Stimulated activated CD8-positive, alpha-beta memory T cell treated with anti-CD3 and anti-CD28 coated beads, Interleukin-12 subunit alpha, Interleukin-12 subunit beta, amount 100 ng/mL, for 24 hours (primary cell): Measurements from ENCODE around the gene CREBL2.
"Not testable (repeated sequence)": the region's sequence is repeated elsewhere in the genome, so short reads cannot be mapped to it uniquely, and the experiment has no call there.

ENCODE experiments used
- DNase-seq: peaks from one replicate; pipeline ENCODE4 v3.0.0-alpha.2; 2020; ENCODE audit errors: extremely low read depth

CREBL2 gene

DNA sequence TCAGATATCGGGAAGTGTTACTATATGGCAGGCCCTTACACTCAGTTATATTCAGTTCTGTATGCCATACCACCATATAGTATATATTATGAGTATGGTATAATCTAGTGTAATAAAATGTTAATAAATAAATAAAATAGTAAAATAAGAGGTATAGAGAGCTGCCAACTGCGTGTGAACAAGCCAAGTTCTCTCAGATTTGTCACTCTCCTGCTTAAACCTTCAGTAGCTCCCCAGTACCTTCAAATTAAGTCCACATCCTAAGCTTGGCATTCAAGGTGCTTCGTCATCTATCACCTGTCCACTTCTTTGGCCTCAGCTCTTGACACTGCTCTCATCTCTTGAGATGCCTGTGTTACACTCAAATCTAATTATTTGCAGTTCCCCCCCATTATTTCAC lies 12.8 kb upstream of the CREBL2 start:
- no peak for DNase-seq

DNA sequence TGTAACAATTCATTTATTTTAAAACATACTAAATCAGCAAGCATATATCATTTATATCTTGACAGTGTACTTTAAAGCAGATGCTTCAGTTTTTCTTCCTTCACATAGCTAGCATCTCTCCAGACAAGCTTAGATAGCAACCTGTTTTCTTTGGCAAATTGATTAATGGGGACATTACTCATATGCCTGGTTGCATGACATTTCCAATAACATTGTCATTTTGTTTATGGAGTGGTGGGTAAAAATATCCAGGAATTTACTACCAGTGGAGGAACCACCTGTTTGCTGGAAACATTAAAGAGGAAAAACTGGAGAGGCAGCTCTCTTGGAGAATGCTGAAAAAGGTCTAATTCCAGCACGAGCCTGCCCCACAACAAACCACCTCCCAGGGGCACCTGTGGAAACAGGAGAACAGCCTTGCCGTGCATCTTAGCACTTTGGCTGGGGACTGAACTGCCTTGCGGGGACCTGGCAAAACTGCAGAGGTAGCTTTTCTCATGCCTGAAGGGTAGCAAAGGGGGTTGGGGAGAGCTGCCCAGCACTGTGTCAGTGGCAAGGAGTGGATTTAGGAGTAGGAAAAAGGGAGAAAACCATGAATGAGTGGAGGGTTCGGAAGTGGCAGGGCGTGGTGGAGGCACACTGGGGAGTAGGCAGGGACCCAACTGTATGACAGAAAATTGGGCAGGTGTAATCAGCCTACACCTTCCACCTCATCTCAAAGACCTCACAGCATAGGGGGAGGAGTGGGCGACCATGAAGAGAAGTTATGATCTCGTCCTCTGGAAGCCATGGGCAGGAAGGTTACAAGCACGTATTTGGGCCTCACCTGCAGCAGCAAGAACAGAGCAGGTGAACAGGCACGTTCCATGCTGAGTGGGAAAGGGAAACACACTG lies 11.7 kb upstream of the CREBL2 start:
- no peak for DNase-seq

GRCh38 chr12:12600659-12601058 lies 11.0 kb upstream of the CREBL2 start:
- DNase-seq: no peak

GRCh38 chr12:12604740-12605139 lies 6.9 kb upstream of the CREBL2 start:
- DNase-seq: no peak

DNA sequence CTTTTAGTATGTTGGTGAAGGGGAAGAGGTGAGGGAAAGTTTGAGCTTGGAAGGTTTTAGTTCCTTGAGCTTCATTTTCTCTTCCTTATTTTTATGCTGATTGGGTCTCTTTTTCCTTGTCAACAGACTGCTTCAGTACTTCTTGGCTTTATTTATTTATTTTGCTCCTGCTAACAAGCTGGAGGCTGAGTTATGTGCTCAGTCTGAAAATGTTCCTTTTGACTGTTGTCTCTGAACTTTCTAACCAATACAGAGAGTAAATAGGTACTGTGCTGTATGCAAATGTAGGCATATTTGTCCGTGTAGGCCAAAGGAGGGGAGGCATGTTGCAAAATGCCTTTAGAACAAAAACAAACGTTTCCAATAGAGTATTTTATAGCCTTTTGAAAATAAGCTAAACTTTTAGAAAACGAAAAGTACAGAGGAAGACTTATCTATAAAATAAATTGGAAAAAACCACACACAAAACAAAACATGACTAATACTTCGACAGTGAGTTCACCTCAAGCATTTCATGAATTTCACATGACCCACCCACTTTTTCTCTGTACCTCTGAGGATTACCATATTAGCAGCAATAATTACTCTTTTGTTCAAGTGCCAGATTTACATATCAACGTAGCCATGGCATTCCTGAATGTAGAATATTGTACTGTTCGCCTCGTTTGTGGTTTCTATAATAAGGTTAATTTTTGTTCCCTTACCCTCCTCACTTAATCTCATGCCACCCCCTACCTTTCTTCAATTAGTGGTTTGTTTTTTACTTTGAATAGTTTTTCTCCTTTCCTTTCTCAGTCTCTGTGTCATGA lies 4.7 kb upstream of the CREBL2 start:
- no peak for DNase-seq

- DNase-seq: no peak
These were observed 3.1 kb upstream of the CREBL2 start for GRCh38 chr12:12608557-12608957.

- no peak for DNase-seq
These were observed 2.0 kb upstream of the CREBL2 start for GRCh38 chr12:12609692-12610091.

GRCh38 chr12:12610711-12611110 lies 965 bp upstream of the CREBL2 start:
- DNase-seq: no peak

DNA sequence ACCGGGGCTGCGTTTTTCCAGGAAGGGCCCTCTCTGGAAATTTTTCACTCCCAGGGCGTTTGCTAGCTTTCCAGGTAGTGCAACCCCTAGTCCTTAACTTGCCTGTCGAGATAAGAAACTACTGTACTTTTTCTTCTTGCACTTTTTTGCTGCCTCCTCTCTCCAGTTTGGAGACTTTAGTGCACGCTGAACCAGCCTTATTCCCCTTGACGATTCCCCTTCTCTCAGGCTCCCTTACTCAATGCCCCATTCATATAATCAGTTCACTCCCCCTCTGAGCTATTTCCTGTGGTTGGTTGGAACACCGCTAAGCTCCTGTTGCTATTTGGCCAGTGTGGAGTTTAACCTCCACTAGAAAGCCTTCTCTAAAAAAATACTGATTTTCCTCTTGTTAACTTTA lies 682 bp downstream of the CREBL2 start:
- no peak for DNase-seq

DNA sequence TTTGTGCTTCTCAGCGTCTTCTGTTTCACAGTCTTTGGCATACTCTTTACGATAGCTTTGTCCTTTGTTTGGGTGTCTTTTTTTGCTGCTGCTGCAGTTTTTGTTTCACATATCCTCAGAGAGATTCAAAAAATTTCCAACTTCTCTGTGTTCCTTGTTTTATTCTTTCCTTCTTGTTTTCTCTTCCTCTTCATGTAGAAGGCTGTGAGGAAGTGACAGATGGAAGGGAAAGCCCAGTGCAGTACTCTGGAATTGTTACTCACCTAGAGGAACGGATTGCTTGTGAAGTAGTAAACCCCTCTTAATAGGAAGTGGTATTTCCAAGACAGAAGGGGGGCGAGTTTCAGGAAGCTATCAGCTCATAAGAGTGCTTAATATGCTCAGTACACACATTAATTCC lies 1.7 kb downstream of the CREBL2 start:
- no peak for DNase-seq

DNA sequence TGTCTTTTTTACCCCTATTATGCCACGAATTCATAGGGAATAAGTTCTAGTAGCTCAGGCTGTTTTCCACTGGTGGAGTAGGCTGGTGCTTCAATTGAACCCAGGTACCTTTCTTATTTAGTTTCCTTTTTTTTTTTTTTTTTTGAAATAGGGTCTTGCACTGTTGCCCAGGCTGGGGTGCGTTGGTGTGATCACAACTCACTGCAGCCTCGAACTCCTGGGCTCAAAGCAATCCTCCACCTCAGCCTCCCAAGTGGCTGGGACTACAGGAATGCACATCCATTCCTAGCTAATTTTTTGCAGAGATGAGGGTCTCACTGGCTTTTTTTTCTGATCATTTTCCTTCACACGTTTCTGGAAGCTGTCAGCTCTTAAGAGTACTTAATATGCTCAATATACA lies 2.7 kb downstream of the CREBL2 start:
- DNase-seq: no peak

DNA sequence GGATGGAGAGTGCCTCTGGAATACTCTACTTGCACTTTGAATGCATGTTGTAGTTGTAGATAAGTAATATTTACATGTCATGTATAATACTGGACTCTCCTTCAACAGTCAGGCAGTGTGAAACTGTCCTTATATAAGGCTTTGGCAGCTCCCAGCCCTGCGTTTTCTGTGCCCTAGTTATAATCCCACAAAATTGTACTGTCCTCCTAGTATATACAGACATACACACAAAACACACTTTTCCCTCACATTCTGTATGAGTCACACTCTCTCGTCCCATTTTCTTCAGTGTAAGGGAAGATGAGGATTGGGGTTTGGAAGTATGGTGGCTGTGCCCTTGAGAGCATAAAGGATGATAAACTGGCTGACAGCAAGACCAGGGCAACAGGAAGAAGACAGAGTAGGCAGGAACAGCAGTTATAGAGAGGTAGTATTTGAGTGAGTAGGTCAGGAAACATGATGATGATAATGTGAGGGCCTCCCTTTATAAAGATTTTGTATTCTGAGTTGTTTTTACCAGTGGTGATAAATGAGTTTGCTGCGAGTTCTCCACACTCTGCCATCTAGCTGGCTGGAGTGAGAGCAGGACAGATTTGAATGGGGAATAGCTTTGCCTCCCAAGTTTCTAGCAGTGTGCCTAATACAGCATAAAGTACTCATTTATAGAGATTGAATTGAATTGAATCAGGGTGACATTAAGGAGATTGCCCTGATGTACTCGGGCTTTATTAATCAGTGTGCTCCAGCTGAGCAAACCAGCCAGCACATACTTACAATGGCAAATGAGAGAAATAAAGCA lies 5.0 kb downstream of the CREBL2 start:
- no peak for DNase-seq

DNA sequence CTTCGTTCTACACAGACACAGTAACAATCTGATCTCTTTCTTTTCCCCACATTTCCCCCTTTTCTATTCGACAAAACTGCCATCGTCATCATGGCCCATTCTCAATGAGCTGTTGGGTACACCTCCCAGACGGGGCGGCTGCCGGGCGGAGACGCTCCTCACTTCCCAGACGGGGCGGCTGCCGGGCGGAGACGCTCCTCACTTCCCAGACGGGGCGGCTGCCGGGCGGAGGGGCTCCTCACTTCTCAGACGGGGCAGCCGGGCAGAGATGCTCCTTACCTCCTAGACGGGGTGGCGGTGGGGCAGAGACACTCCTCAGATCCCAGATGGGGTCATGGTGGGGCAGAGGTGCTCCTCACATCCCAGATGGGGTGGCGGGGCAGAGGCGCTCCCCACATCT lies 6.4 kb downstream of the CREBL2 start:
- not testable (repeated sequence) for DNase-seq

GRCh38 chr12:12620730-12621315 lies 9.1 kb downstream of the CREBL2 start:
- DNase-seq: no peak

DNA sequence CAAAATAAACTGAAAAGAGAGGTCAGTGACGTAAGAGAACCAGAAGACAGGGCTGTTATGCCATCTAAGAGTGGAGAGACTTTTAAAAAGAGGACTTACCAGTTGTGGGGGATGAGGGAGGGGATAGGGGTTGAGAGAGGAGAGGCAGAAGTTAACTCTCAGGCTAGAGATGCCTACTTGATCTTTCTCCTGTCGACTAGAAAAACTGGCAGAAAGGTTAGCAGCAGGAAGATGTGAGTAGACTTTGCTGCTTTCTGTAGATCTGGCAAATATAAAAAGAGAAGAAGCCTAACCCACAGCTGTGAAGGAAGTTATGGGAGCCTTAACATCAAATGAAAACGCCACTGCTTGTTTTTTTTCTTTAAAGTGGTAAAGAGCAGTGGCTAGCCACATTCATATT lies 10.7 kb downstream of the CREBL2 start:
- DNase-seq: no peak

GRCh38 chr12:12624498-12624992 lies 12.9 kb downstream of the CREBL2 start:
- no peak for DNase-seq

- no peak for DNase-seq
These were observed 14.8 kb downstream of the CREBL2 start for GRCh38 chr12:12626471-12626870.

DNA sequence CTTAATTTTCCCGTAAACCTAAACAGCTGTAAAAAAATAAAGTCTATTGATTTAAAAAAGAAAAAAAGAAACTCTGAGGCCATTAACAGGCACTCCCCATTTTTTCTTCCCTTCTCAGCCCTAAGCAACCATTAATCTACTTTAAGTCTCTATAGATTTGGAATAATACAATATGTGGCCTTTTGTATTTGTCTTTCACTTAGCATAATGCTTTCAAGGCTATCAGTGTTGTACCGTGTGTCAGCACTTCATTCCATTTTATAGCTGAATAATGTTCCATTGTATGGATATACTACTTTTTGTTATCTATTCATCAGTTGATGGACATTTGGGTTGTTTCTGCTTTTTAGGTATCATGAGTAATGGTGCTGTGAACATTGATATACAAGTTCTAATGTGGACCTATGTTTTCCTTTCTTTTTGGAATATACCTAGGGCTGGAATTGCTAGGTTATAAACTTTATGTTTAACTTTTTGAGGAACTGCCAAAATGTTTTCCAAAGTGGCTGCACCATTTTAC lies 15.7 kb downstream of the CREBL2 start:
- no peak for DNase-seq

DNA sequence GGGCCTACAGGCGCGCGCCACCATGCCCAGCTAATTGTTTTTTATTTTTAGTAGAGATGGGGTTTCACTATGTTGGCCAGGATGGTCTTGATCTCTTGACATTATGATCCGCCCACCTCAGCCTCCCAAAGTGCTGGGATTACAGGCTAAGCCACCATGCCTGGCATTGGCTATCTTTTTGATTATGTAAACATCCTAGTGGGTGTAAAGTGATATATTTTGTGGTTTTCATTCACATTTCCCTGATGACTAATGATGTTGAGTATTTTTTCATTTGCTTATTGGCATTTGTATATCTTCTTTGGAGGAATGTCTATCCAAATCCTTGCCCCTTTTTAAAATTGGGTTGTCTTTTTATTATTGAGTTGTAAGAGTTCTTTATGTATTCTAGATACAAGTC lies 16.3 kb downstream of the CREBL2 start:
- DNase-seq: no peak

DNA sequence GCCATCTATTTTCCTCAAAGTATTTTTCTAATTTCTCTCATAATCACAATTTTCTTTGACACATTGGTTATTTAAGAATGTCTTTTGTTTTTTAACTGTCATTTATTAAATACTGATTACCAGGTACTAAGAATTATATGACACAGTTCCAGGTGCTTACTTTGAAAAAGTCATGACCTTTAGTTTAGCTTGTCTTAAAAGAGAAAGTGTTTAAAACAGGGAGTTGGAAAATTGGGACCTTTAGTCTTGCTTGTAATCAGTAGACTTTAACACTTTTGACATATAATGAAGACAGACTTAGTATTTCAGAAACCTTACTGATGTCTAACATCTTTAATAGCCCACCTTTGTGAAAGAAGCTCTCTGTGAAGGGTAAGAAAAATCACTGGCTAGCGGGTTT lies 19.2 kb downstream of the CREBL2 start:
- no peak for DNase-seq

- DNase-seq: no peak
These were observed 24.0 kb downstream of the CREBL2 start for GRCh38 chr12:12635651-12636050.
